Liver (tissue), 9 donors: ENCODE measurements around the gene VSTM2L. TPM values are rescaled to one million over a fixed set of nuclear protein-coding genes. Genes with fewer than 3 reads are reported as not detected.

Source experiments
- DNase-seq: peaks from one replicate; pipeline ENCODE4 v3.0.0-alpha.2; 2017; ENCODE audit warnings: low spot score
- H3K27ac ChIP-seq, 2 donors: one replicate each; pipeline ENCODE4 v1.7.0; 2013; ENCODE audit warnings: inconsistent platforms in 2 of 2, low read length in 2 of 2, control low read depth in 1 of 2, low read depth in 1 of 2, mild to moderate bottlenecking in 1 of 2
- H3K27me3 ChIP-seq, 4 donors: one replicate each; pipeline versions ENCODE4 v1.6.1 to v1.7.0; 2013; ENCODE audit warnings: low read length in 3 of 4, inconsistent platforms in 1 of 4, mild to moderate bottlenecking in 1 of 4, moderate library complexity in 1 of 4; ENCODE audit not compliant: control insufficient read depth in 4 of 4, insufficient read depth in 4 of 4
- H3K36me3 ChIP-seq, 4 donors: one replicate each; pipeline versions ENCODE4 v1.6.1 to v1.7.0; 2013; ENCODE audit warnings: low read length in 3 of 4, mild to moderate bottlenecking in 3 of 4, low read depth in 1 of 4, moderate library complexity in 1 of 4; ENCODE audit not compliant: control insufficient read depth in 4 of 4, insufficient read depth in 3 of 4
- H3K4me1 ChIP-seq, 4 donors: one replicate each; pipeline versions ENCODE4 v1.6.1 to v1.7.0; 2013; ENCODE audit warnings: low read length in 3 of 4, mild to moderate bottlenecking in 3 of 4, moderate library complexity in 1 of 4; ENCODE audit not compliant: control insufficient read depth in 4 of 4, insufficient read depth in 4 of 4
- H3K4me3 ChIP-seq, 3 donors: one replicate each; pipeline versions ENCODE4 v1.6.1 to v1.7.0; 2013; ENCODE audit warnings: low read length in 3 of 3, control low read depth in 1 of 3, low read depth in 1 of 3, mild to moderate bottlenecking in 1 of 3
- H3K9ac ChIP-seq, 2 donors: one replicate each; pipeline ENCODE4 v1.7.0; 2013; ENCODE audit warnings: low read length in 2 of 2, mild to moderate bottlenecking in 2 of 2, moderate library complexity in 2 of 2, control low read depth in 1 of 2, low read depth in 1 of 2
- H3K9me3 ChIP-seq, 4 donors: one replicate each; pipeline versions ENCODE4 v1.6.1 to v1.7.0; 2013; ENCODE audit warnings: low read length in 3 of 4; ENCODE audit not compliant: control insufficient read depth in 4 of 4
- CTCF ChIP-seq: fragments of 150-350 bp; IDR thresholded peaks from 2 replicates; pipeline ENCODE4 v1.5.1; 2017; ENCODE audit warnings: improper control_type of control experiment, low read depth, low read length; ENCODE audit not compliant: missing input control
- EGR1 ChIP-seq, 2 donors: IDR thresholded peaks; 2 replicates each; pipeline ENCODE4 v1.6.1; 2016 to 2018; ENCODE audit warnings: antibody characterized with exemption in 2 of 2, low read depth in 2 of 2
- FOXA1 ChIP-seq: IDR thresholded peaks from 2 replicates; pipeline ENCODE4 v1.6.1; 2016; ENCODE audit warnings: antibody characterized with exemption
- FOXA2 ChIP-seq: IDR thresholded peaks from 2 replicates; pipeline ENCODE4 v1.6.1; 2016; ENCODE audit warnings: antibody characterized with exemption
- GABPA ChIP-seq, 2 donors: IDR thresholded peaks in 1 of 2; conservative IDR thresholded peaks in 1 of 2; 2 replicates each; pipeline ENCODE4 v1.6.1; 2016; ENCODE audit warnings: antibody characterized with exemption in 2 of 2, mild to moderate bottlenecking in 1 of 2, moderate library complexity in 1 of 2
- HNF4G ChIP-seq: IDR thresholded peaks from 2 replicates; pipeline ENCODE4 v1.6.1; 2016; ENCODE audit warnings: antibody characterized with exemption
- JUND ChIP-seq, 2 donors: IDR thresholded peaks; 2 replicates each; pipeline ENCODE4 v1.6.1; 2016; ENCODE audit warnings: antibody characterized with exemption in 2 of 2
- NR2F2 ChIP-seq: IDR thresholded peaks from 2 replicates; pipeline ENCODE4 v1.6.1; 2016; ENCODE audit warnings: antibody characterized with exemption
- RAD21 ChIP-seq, 2 donors: IDR thresholded peaks; 2 replicates each; pipeline ENCODE4 v1.6.1; 2016; ENCODE audit warnings: antibody characterized with exemption in 2 of 2, mild to moderate bottlenecking in 2 of 2
- RXRA ChIP-seq, 2 donors: IDR thresholded peaks; 2 replicates each; pipeline ENCODE4 v1.6.1; 2017 to 2018; ENCODE audit warnings: antibody characterized with exemption in 2 of 2, mild to moderate bottlenecking in 1 of 2
- SP1 ChIP-seq: IDR thresholded peaks from 2 replicates; pipeline ENCODE4 v1.6.1; 2018; ENCODE audit warnings: antibody characterized with exemption, mild to moderate bottlenecking
- TAF1 ChIP-seq: conservative IDR thresholded peaks from 2 replicates; pipeline ENCODE4 v1.6.1; 2016; ENCODE audit warnings: antibody characterized with exemption, mild to moderate bottlenecking
- YY1 ChIP-seq: IDR thresholded peaks from 2 replicates; pipeline ENCODE4 v1.6.1; 2016; ENCODE audit warnings: antibody characterized with exemption, mild to moderate bottlenecking
- WGBS: extraction: QIAGEN DNeasy Blood & Tissue Kit; methylation state at CpG from one replicate; pipeline ENCODE4 v1.1.7; 2013; 5-methylcytosine and 5-hydroxymethylcytosine counted together
- polyA plus RNA-seq, 2 donors: library from polyadenylated mRNA; stranded (reverse) in 1 of 2; unstranded in 1 of 2; fragments of 200-250 nt in 1 of 2; fragments of >200 nt in 1 of 2; fragmentation: Nextera tagmentation in 1 of 2; extraction: Ambion mirVana in 1 of 2; gene quantifications; one replicate each; pipeline versions ENCODE4 v1.2.1 to v1.2.3, GENCODE V29; 2013 to 2015
- total RNA-seq, 2 donors: library from RNA; depleted of rRNA; stranded (reverse); fragments of >200 nt; gene quantifications; one replicate each; pipeline ENCODE4 v1.2.3, GENCODE V29; 2014
- TF ChIP-seq, protein P1 (sequence below): IDR thresholded peaks from 2 replicates; pipeline ENCODE4 v1.6.1; 2016; ENCODE audit warnings: antibody characterized with exemption
- TF ChIP-seq, protein P2 (sequence below): IDR thresholded peaks from 2 replicates; pipeline ENCODE4 v1.6.1; 2016; ENCODE audit warnings: antibody characterized with exemption, mild to moderate bottlenecking
- TF ChIP-seq, protein P3 (sequence below): IDR thresholded peaks from 2 replicates; pipeline ENCODE4 v1.6.1; 2016; ENCODE audit warnings: antibody characterized with exemption
- TF ChIP-seq, protein P4 (sequence below): IDR thresholded peaks from 2 replicates; pipeline ENCODE4 v1.6.1; 2016; ENCODE audit warnings: antibody characterized with exemption
- donor health status: healthy.
- donor health status: healthy.
- donor health status: healthy.
- donor health status: healthy.
- donor health status: healthy.

The VSTM2L gene
- total and polyA plus RNA-seq, 4 donors = 0.31 to 0.79 (median 0.56) TPM

DNA sequence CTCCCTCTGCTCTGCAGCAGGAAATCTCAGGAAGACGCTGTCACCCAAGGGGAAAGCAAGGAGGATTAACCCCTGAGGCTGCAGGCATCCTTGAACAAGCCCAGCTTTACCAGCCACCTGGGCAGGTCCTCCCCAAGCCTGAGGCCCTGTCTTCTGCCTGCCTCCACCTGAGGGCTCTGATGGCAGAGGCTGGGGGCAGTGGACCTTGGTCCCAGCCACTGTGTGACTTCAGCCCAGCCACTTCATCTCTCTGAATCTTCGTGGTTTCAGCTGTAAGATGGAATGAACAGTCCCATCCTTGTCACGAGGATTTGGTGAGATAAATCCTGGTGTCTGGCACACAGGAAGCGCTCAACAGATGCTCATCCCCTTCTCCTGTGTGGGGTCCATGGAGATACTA, 8.5 kb upstream of the VSTM2L start:
- Histone ChIP-seq H3K36me3 (no peaks in the 10 kb centered on the region), H3K4me1 (no peaks in the 10 kb centered on the region), H3K27ac (no peak overlapping the region), H3K27me3 (no peaks in the 10 kb centered on the region), H3K9ac (no peak overlapping the region), H3K4me3 (no peak overlapping the region), H3K9me3 (no peaks in the 10 kb centered on the region)
- no peak for DNase-seq
- TF ChIP-seq, protein P1, sequence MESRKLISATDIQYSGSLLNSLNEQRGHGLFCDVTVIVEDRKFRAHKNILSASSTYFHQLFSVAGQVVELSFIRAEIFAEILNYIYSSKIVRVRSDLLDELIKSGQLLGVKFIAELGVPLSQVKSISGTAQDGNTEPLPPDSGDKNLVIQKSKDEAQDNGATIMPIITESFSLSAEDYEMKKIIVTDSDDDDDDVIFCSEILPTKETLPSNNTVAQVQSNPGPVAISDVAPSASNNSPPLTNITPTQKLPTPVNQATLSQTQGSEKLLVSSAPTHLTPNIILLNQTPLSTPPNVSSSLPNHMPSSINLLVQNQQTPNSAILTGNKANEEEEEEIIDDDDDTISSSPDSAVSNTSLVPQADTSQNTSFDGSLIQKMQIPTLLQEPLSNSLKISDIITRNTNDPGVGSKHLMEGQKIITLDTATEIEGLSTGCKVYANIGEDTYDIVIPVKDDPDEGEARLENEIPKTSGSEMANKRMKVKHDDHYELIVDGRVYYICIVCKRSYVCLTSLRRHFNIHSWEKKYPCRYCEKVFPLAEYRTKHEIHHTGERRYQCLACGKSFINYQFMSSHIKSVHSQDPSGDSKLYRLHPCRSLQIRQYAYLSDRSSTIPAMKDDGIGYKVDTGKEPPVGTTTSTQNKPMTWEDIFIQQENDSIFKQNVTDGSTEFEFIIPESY = no peak
- no peak for TF ChIP-seq JUND (IDR thresholded peaks at IDR 0.05)
- TF ChIP-seq EGR1 (IDR thresholded peaks at IDR 0.05; ENCODE audit: low read depth in 2 of 2) = no peak
- TF ChIP-seq GABPA (IDR thresholded peaks at IDR 0.05 in 1 of 2, conservative IDR thresholded peaks at IDR 0.05 in 1 of 2) = no peak
- no peak for TF ChIP-seq TAF1
- TF ChIP-seq RXRA (IDR thresholded peaks at IDR 0.05) = no peak
- no peak for TF ChIP-seq FOXA2
- no peak for TF ChIP-seq RAD21 (IDR thresholded peaks at IDR 0.05)
- TF ChIP-seq YY1 = no peak
- TF ChIP-seq SP1 = no peak
- TF ChIP-seq, protein P2, sequence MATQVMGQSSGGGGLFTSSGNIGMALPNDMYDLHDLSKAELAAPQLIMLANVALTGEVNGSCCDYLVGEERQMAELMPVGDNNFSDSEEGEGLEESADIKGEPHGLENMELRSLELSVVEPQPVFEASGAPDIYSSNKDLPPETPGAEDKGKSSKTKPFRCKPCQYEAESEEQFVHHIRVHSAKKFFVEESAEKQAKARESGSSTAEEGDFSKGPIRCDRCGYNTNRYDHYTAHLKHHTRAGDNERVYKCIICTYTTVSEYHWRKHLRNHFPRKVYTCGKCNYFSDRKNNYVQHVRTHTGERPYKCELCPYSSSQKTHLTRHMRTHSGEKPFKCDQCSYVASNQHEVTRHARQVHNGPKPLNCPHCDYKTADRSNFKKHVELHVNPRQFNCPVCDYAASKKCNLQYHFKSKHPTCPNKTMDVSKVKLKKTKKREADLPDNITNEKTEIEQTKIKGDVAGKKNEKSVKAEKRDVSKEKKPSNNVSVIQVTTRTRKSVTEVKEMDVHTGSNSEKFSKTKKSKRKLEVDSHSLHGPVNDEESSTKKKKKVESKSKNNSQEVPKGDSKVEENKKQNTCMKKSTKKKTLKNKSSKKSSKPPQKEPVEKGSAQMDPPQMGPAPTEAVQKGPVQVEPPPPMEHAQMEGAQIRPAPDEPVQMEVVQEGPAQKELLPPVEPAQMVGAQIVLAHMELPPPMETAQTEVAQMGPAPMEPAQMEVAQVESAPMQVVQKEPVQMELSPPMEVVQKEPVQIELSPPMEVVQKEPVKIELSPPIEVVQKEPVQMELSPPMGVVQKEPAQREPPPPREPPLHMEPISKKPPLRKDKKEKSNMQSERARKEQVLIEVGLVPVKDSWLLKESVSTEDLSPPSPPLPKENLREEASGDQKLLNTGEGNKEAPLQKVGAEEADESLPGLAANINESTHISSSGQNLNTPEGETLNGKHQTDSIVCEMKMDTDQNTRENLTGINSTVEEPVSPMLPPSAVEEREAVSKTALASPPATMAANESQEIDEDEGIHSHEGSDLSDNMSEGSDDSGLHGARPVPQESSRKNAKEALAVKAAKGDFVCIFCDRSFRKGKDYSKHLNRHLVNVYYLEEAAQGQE = no peak
- TF ChIP-seq FOXA1 = no peak
- no peak for TF ChIP-seq HNF4G
- TF ChIP-seq CTCF = no peak
- TF ChIP-seq, protein P3, sequence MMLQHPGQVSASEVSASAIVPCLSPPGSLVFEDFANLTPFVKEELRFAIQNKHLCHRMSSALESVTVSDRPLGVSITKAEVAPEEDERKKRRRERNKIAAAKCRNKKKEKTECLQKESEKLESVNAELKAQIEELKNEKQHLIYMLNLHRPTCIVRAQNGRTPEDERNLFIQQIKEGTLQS = no peak
- TF ChIP-seq, protein P4, sequence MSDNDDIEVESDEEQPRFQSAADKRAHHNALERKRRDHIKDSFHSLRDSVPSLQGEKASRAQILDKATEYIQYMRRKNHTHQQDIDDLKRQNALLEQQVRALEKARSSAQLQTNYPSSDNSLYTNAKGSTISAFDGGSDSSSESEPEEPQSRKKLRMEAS = no peak
- TF ChIP-seq NR2F2 = no peak
- 90% methylated on average over 4 of the region's 4 CpGs for WGBS

- WGBS = 94% methylated on average over 6 of the region's 6 CpGs
- H3K4me3 ChIP-seq = no peak overlapping the region
- TF ChIP-seq, protein P3 = no peak
- TF ChIP-seq, protein P1 = no peak
- TF ChIP-seq NR2F2 (no peak), RAD21 (IDR thresholded peaks at IDR 0.05) (no peak), EGR1 (IDR thresholded peaks at IDR 0.05; ENCODE audit: low read depth in 2 of 2) (no peak), RXRA (IDR thresholded peaks at IDR 0.05) (no peak), TAF1 (no peak), HNF4G (no peak)
- no peaks in the 10 kb centered on the region for H3K27me3 ChIP-seq
- H3K27ac ChIP-seq = no peak overlapping the region
- no peak overlapping the region for H3K9ac ChIP-seq
- H3K4me1 ChIP-seq = no peaks in the 10 kb centered on the region
- no peaks in the 10 kb centered on the region for H3K36me3 ChIP-seq
- no peaks in the 10 kb centered on the region for H3K9me3 ChIP-seq
- no peak for DNase-seq
Observed at GRCh38 chr20:37895166-37895565, 7.8 kb upstream of the VSTM2L start.
